Measurements from ENCODE around the gene SMYD3. TPM values are rescaled to one million over a fixed set of nuclear protein-coding genes. Genes with fewer than 3 reads are reported as not detected.

Gene SMYD3
- total RNA-seq, 1 donor from 2014 or later: 80.8 TPM

GRCh38 chr1:246530482-246530881 lies 23.4 kb upstream of the SMYD3 start:
- no peak overlapping the region for H3K4me3 Mint-ChIP-seq (ENCODE audit: unreplicated experiment)
- no peaks in the 10 kb centered on the region for H3K4me1 ChIP-seq (ENCODE audit: insufficient read depth, low read length)
- H3K9ac ChIP-seq (ENCODE audit: low read length): no peak overlapping the region
- H3K27me3 Mint-ChIP-seq (ENCODE audit: low read depth, unreplicated experiment): peaks cover 23% of the 10 kb centered on the region
- peaks cover 2% of the 10 kb centered on the region for H3K4me1 Mint-ChIP-seq (ENCODE audit: low read depth, unreplicated experiment)
- peaks cover 27% of the 10 kb centered on the region for H3K9me3 Mint-ChIP-seq (ENCODE audit: unreplicated experiment)
- no peaks in the 10 kb centered on the region for H3K36me3 ChIP-seq (ENCODE audit: insufficient read depth, low read length)
- FAIRE-seq (no peak), DNase-seq (ENCODE audit: low read depth) (no peak)
- TF ChIP-seq EZH2 (IDR thresholded peaks at IDR 0.05; ENCODE audit: insufficient read depth, low read length): no peak
- no peak for TF ChIP-seq CTCF (IDR thresholded peaks at IDR 0.05; ENCODE audit: insufficient read depth, low read depth, low read length)
- no peak overlapping the region for H3K27ac ChIP-seq (ENCODE audit: low read depth, low read length)
- peaks cover 14% of the 10 kb centered on the region for H3K36me3 Mint-ChIP-seq (ENCODE audit: low read depth, unreplicated experiment)
- no peaks in the 10 kb centered on the region for H4K20me1 ChIP-seq (ENCODE audit: insufficient read depth, low read length)
- no peak overlapping the region for H2AFZ ChIP-seq (ENCODE audit: low read depth, low read length)
- peaks cover 3% of the 10 kb centered on the region for H3K9me3 ChIP-seq (ENCODE audit: insufficient read depth, low read depth, low read length)
- no peaks in the 10 kb centered on the region for H3K27me3 ChIP-seq (ENCODE audit: insufficient read depth, low read length)
- H3K4me3 ChIP-seq (ENCODE audit: insufficient read depth, low read depth, low read length): no peak overlapping the region
- no peaks in the 10 kb centered on the region for H3K79me2 ChIP-seq (ENCODE audit: insufficient read depth, low read length)
- no peak overlapping the region for H3K4me2 ChIP-seq (ENCODE audit: low read length)
- no peak overlapping the region for H3K27ac Mint-ChIP-seq (ENCODE audit: unreplicated experiment)

GRCh38 chr1:246528933-246529731 lies 22.1 kb upstream of the SMYD3 start:
- no peaks in the 10 kb centered on the region for H3K27me3 ChIP-seq (ENCODE audit: insufficient read depth, low read length)
- H3K9me3 ChIP-seq (ENCODE audit: insufficient read depth, low read depth, low read length): peaks cover 3% of the 10 kb centered on the region
- H2AFZ ChIP-seq (ENCODE audit: low read depth, low read length): no peak overlapping the region
- H4K20me1 ChIP-seq (ENCODE audit: insufficient read depth, low read length): no peaks in the 10 kb centered on the region
- no peak overlapping the region for H3K27ac ChIP-seq (ENCODE audit: low read depth, low read length)
- no peaks in the 10 kb centered on the region for H3K36me3 ChIP-seq (ENCODE audit: insufficient read depth, low read length)
- H3K9ac ChIP-seq (ENCODE audit: low read length): no peak overlapping the region
- H3K4me2 ChIP-seq (ENCODE audit: low read length): no peak overlapping the region
- H3K9me3 Mint-ChIP-seq (ENCODE audit: unreplicated experiment): peaks cover 30% of the 10 kb centered on the region
- H3K27ac Mint-ChIP-seq (ENCODE audit: unreplicated experiment): no peak overlapping the region
- H3K27me3 Mint-ChIP-seq (ENCODE audit: low read depth, unreplicated experiment): peaks cover 18% of the 10 kb centered on the region
- peaks cover 14% of the 10 kb centered on the region for H3K36me3 Mint-ChIP-seq (ENCODE audit: low read depth, unreplicated experiment)
- no peak overlapping the region for H3K4me3 Mint-ChIP-seq (ENCODE audit: unreplicated experiment)
- no peak overlapping the region for H3K4me3 ChIP-seq (ENCODE audit: insufficient read depth, low read depth, low read length)
- TF ChIP-seq CTCF (IDR thresholded peaks at IDR 0.05; ENCODE audit: insufficient read depth, low read depth, low read length) (no peak), EZH2 (IDR thresholded peaks at IDR 0.05; ENCODE audit: insufficient read depth, low read length) (no peak)
- no peaks in the 10 kb centered on the region for H3K79me2 ChIP-seq (ENCODE audit: insufficient read depth, low read length)
- FAIRE-seq (no peak), DNase-seq (ENCODE audit: low read depth) (no peak)
- H3K4me1 ChIP-seq (ENCODE audit: insufficient read depth, low read length): no peaks in the 10 kb centered on the region
- H3K4me1 Mint-ChIP-seq (ENCODE audit: low read depth, unreplicated experiment): peaks cover 2% of the 10 kb centered on the region

Measured in astrocyte (in vitro differentiated cells and primary cell).